Common myeloid progenitor, CD34-positive (primary cell): ENCODE data around the gene RIMBP3C.

Experiments
- CTCF ChIA-PET: fragments of 350-600 bp; sonication (Branson Sonifier 250); formaldehyde crosslinking; loops from one replicate; lab custom pipeline; 2021; ENCODE audit warnings: antibody characterized with exemption; lab: Charles Lee
- POLR2A ChIA-PET: fragments of 350-600 bp; sonication (Branson Sonifier 250); formaldehyde crosslinking; loops from one replicate; lab custom pipeline; 2021; ENCODE audit warnings: antibody characterized with exemption; lab: Charles Lee
- DNase-seq, 3 donors: peaks; one replicate each; pipeline versions ENCODE4 v3.0.0 to v3.0.0-alpha.2; 2013
- H3K27ac ChIP-seq, 2 experiments: 1 replicate in 1 of 2; 2 replicates in 1 of 2; pipeline ENCODE4 v1.7.0; 2013; ENCODE audit warnings: inconsistent platforms in 2 of 2, low read length in 2 of 2, mild to moderate bottlenecking in 2 of 2, low read depth in 1 of 2, moderate library complexity in 1 of 2; ENCODE audit not compliant: severe bottlenecking in 2 of 2, insufficient read depth in 1 of 2, poor library complexity in 1 of 2
- H3K27me3 ChIP-seq, 5 experiments: replicated peaks in 2 of 5; 1 replicate in 3 of 5; 2 replicates in 2 of 5; pipeline versions ENCODE4 v1.6.1 to v1.7.0; 2013; ENCODE audit warnings: low read length in 4 of 5, mild to moderate bottlenecking in 2 of 5, moderate library complexity in 2 of 5, inconsistent platforms in 1 of 5; ENCODE audit not compliant: insufficient read depth in 5 of 5, control insufficient read depth in 4 of 5
- H3K36me3 ChIP-seq, 4 experiments: 1 replicate in 2 of 4; 2 replicates in 2 of 4; pipeline versions ENCODE4 v1.6.1 to v1.7.0; 2013; ENCODE audit warnings: low read length in 3 of 4, control low read depth in 1 of 4, mild to moderate bottlenecking in 1 of 4; ENCODE audit not compliant: control insufficient read depth in 4 of 4, insufficient read depth in 4 of 4
- H3K4me1 ChIP-seq, 4 experiments: 1 replicate in 3 of 4; 2 replicates in 1 of 4; pipeline versions ENCODE4 v1.6.1 to v1.7.1; 2013; ENCODE audit warnings: low read length in 3 of 4, mild to moderate bottlenecking in 3 of 4, control low read depth in 1 of 4, inconsistent platforms in 1 of 4, moderate library complexity in 1 of 4; ENCODE audit not compliant: control insufficient read depth in 4 of 4, insufficient read depth in 4 of 4; ENCODE audit errors: control extremely low read depth in 1 of 4
- H3K4me3 ChIP-seq, 7 experiments: 1 replicate in 4 of 7; 2 replicates in 3 of 7; pipeline versions ENCODE4 v1.5.1 to v1.7.0; 2013; ENCODE audit warnings: mild to moderate bottlenecking in 7 of 7, low read length in 6 of 7, moderate library complexity in 6 of 7, inconsistent platforms in 2 of 7, low read depth in 2 of 7, control low read depth in 1 of 7; ENCODE audit not compliant: insufficient read depth in 4 of 7, control insufficient read depth in 1 of 7; ENCODE audit errors: extremely low read depth in 1 of 7
- H3K9me3 ChIP-seq, 5 experiments: 1 replicate in 4 of 5; 2 replicates in 1 of 5; pipeline versions ENCODE4 v1.6.1 to v1.7.1; 2013; ENCODE audit warnings: low read length in 4 of 5, mild to moderate bottlenecking in 2 of 5, inconsistent platforms in 1 of 5, low read depth in 1 of 5, moderate library complexity in 1 of 5; ENCODE audit not compliant: control insufficient read depth in 4 of 5, insufficient read depth in 2 of 5; ENCODE audit errors: control extremely low read depth in 1 of 5
- WGBS: methylation state at CpG from one replicate; pipeline ENCODE4 v1.1.5; 2013; ENCODE audit not compliant: insufficient coverage; 5-methylcytosine and 5-hydroxymethylcytosine counted together

RIMBP3C gene

GRCh38 chr22:21593406-21594232 lies 42.4 kb upstream of the RIMBP3C start:
- no peak overlapping the region for H3K4me3 ChIP-seq
- peaks cover 0 to 40% (median 25%) of the 10 kb centered on the region in 4 experiments for H3K4me1 ChIP-seq
- no peaks in the 10 kb centered on the region for H3K27me3 ChIP-seq
- WGBS, result 91% methylated on average over 11 of the region's 11 CpGs
- H3K36me3 ChIP-seq, result peaks cover 9 to 70% (median 32%) of the 10 kb centered on the region in 4 experiments
- POLR2A ChIA-PET, result interaction anchor here (1.2 kb wide), 1 partner anchor 12 kb away, joined by 6 read pairs; no protein-coding TSS in a partner anchor
- DNase-seq, result no peak
- H3K27ac ChIP-seq, result no peak overlapping the region
- no peaks in the 10 kb centered on the region for H3K9me3 ChIP-seq
- CTCF ChIA-PET, result interaction anchor here (0.8 to 3.0 kb wide), 3 partner anchors 19 to 37 kb away, joined by 3 to 10 read pairs (median 3); partner anchors contain the start of gene YDJC

GRCh38 chr22:21592422-21592821 lies 41.2 kb upstream of the RIMBP3C start:
- no peak for DNase-seq
- 90% methylated on average over 1 of the region's 3 CpGs for WGBS
- no peaks in the 10 kb centered on the region for H3K9me3 ChIP-seq
- peaks cover 3 to 50% (median 35%) of the 10 kb centered on the region in 4 experiments for H3K4me1 ChIP-seq
- ChIA-PET CTCF (interaction anchor here (0.8 to 3.0 kb wide), 6 partner anchors 10 to 50 kb away, joined by 3 to 10 read pairs (median 3); partner anchors contain the start of genes SDF2L1 and YDJC), POLR2A (interaction anchor here (0.6 kb wide), 1 partner anchor 9 kb away, joined by 3 read pairs; no protein-coding TSS in a partner anchor)
- H3K27me3 ChIP-seq, result no peaks in the 10 kb centered on the region
- H3K27ac ChIP-seq, result no peak overlapping the region
- peaks cover 9 to 70% (median 32%) of the 10 kb centered on the region in 4 experiments for H3K36me3 ChIP-seq
- peak overlapping the region in 1 of 7 experiments; percentile 44 for H3K4me3 ChIP-seq

GRCh38 chr22:21591695-21592094 lies 40.4 kb upstream of the RIMBP3C start:
- H3K4me1 ChIP-seq, result peaks cover 3 to 50% (median 35%) of the 10 kb centered on the region in 4 experiments

GRCh38 chr22:21590809-21591641 lies 39.8 kb upstream of the RIMBP3C start:
- H3K27ac ChIP-seq, result peak overlapping the region in 1 of 2 experiments; percentile 59
- H3K36me3 ChIP-seq, result peaks cover 9 to 58% (median 30%) of the 10 kb centered on the region in 4 experiments
- H3K4me3 ChIP-seq, result peak overlapping the region in 3 of 7 experiments; percentile 20 to 44 (median 26)
- whole genome bisulfite sequencing, result 84% methylated on average over 5 of the region's 9 CpGs
- H3K9me3 ChIP-seq, result no peaks in the 10 kb centered on the region
- ChIA-PET POLR2A (no interaction called here), CTCF (interaction anchor here (0.9 to 1.8 kb wide), 3 partner anchors 11 to 51 kb away, joined by 3 to 4 read pairs (median 3); partner anchors contain the start of gene SDF2L1)
- H3K4me1 ChIP-seq, result peaks cover 3 to 48% (median 33%) of the 10 kb centered on the region in 4 experiments
- no peaks in the 10 kb centered on the region for H3K27me3 ChIP-seq
- DNase-seq, result peak in 1 of 3 donors; percentile 22

More at GRCh38 chr22:21591695-21592094, 40.4 kb upstream of the RIMBP3C start:
- Histone ChIP-seq H3K27me3 (no peaks in the 10 kb centered on the region), H3K9me3 (no peaks in the 10 kb centered on the region), H3K27ac (peak overlapping the region in 1 of 2 experiments; percentile 54), H3K4me3 (peak overlapping the region in 3 of 7 experiments; percentile 26 to 54 (median 44)), H3K36me3 (peaks cover 9 to 64% (median 31%) of the 10 kb centered on the region in 4 experiments)
- ChIA-PET CTCF (interaction anchor here (0.8 to 3.0 kb wide), 6 partner anchors 11 to 50 kb away, joined by 3 to 10 read pairs (median 3); partner anchors contain the start of genes SDF2L1 and YDJC), POLR2A (no interaction called here)
- 47% methylated on average over 6 of the region's 9 CpGs for WGBS
- no peak for DNase-seq

- WGBS, result 97% methylated on average over 8 of the region's 8 CpGs
- Histone ChIP-seq H3K9me3 (no peaks in the 10 kb centered on the region), H3K27me3 (no peaks in the 10 kb centered on the region), H3K4me3 (no peak overlapping the region), H3K4me1 (peaks cover 3 to 47% (median 33%) of the 10 kb centered on the region in 4 experiments), H3K36me3 (peaks cover 13 to 48% (median 19%) of the 10 kb centered on the region in 4 experiments), H3K27ac (peak overlapping the region in 1 of 2 experiments; percentile 15)
- DNase-seq, result no peak
- ChIA-PET CTCF (interaction anchor here (1.0 kb wide), 1 partner anchor 10 kb away, joined by 3 read pairs; no protein-coding TSS in a partner anchor), POLR2A (no interaction called here)
Observed at GRCh38 chr22:21589396-21589795, 38.1 kb upstream of the RIMBP3C start.

GRCh38 chr22:21587803-21588611 lies 36.7 kb upstream of the RIMBP3C start:
- WGBS, result 50% methylated on average over 2 of the region's 4 CpGs
- peak in 2 of 3 donors; percentile 63 to 75 for DNase-seq
- peak overlapping the region in 1 of 2 experiments; percentile 56 for H3K27ac ChIP-seq
- peaks cover 3 to 47% (median 34%) of the 10 kb centered on the region in 4 experiments for H3K4me1 ChIP-seq
- H3K9me3 ChIP-seq, result no peaks in the 10 kb centered on the region
- peaks cover 5 to 41% (median 5%) of the 10 kb centered on the region in 4 experiments for H3K36me3 ChIP-seq
- H3K4me3 ChIP-seq, result peak overlapping the region in 2 of 7 experiments; percentile 0 to 11
- H3K27me3 ChIP-seq, result no peaks in the 10 kb centered on the region
- CTCF ChIA-PET, result interaction anchor here (1.0 to 1.4 kb wide), 2 partner anchors 15 to 54 kb away, joined by 3 to 4 read pairs; partner anchors contain the start of gene SDF2L1
- POLR2A ChIA-PET, result interaction anchor here (0.9 to 1.4 kb wide), 3 partner anchors 11 to 55 kb away, joined by 3 to 6 read pairs (median 3); partner anchors contain the start of gene SDF2L1
